Left hindlimb (tissue), 1 donor: ENCODE results near the gene CTNNA2.

Source experiments
- DNase-seq: peaks from one replicate; pipeline ENCODE4 v3.0.0-alpha.2; 2018

Gene CTNNA2

GRCh38 chr2:80527119-80527518 lies 1014.3 kb downstream of the CTNNA2 start:
- DNase-seq: no peak

GRCh38 chr2:80529466-80530165 lies 1016.8 kb downstream of the CTNNA2 start:
- no peak for DNase-seq

GRCh38 chr2:80530442-80531064 lies 1017.7 kb downstream of the CTNNA2 start:
- DNase-seq: no peak

- DNase-seq: no peak
Observed at GRCh38 chr2:80531319-80531718, 1018.5 kb downstream of the CTNNA2 start.

DNA sequence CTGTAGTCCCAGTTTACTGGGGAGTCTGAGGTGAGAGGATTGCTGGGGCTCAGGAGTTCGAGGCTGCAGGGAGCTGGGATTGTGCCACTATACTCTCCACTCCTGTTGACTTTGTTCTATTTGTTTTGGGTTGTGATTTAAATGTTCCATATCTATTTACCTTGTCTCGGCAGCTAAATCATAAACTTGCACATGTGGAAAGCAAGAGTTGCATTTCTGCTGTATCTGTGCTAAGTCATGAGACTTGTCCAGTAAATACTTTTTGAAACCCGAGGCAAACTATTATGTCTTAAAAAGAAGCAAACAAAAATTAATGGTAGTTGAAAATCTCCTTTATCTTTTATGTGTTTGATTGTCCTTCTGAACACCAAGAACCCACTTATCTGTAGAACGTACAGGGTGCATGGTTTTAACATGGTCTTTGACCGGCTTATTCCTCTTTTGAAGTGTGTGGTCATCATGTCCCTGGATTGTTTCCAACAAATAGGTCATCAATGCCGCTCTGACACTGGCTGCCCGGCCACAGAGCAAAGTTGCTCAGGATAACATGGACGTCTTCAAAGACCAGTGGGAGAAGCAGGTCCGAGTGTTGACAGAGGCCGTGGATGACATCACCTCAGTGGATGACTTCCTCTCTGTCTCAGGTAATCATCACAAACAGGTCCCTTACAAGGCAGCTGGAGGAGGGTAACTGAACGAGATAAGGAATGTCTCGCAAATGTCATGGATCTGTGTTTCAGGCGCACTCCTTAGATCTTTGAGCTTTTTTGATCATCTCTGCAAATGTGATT lies 1032.8 kb downstream of the CTNNA2 start:
- no peak for DNase-seq

DNA sequence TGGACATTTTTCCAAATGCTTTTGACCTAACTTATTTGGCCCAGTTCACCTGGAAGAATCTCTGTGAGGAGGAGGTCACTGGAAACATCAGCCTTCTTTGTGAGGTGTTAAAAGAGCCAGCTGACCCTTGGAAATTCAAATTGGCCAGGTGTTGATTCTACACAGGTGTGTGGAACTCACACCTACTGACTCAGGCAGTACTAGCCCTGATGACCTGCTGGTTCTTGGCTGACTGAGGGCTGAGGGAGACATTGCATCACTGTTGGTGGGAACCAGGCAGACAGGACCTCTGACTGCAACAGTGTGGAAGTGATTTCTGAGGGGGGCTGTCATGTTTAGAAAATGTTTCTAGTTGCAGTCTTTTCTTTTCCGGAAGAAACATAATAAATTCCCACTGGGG lies 1033.9 kb downstream of the CTNNA2 start:
- no peak for DNase-seq

DNA sequence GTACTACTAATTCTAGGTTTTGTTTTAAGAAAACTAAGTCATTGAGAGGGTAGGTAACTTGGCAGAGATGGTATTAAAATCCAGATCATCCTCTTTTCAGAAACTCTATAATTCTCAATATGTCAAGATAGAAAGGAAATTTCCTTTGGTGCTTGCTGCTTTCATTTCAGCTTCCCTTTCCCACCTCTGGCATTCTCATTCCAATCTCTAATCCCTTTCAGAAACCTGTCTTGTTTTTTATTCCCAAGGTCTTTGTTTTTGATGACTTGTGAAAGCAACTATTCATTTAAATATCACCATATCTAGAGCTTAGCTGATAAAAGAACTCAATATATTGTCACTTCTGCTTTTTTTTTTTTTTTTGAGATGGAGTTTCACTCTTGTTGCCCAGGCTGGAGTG lies 1034.5 kb downstream of the CTNNA2 start:
- no peak for DNase-seq

DNA sequence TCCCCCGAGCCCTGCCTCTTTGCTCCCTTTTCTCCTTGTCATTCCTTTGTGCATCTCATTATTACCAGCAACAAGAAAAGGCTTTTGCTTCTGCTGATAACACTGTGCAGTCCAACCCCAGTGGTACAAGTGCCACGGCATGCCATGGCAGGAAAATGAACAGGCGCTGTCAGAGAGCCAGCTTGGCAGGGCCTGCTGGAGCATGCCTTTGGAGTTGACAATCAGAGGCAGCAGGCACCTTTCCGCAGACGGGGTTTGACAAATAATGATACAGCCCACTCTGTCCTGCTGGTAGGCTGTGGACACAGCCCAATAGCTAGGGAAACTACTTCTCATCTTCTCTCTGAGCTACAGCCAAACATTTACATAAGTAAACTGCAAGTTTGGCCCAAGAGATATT lies 1035.6 kb downstream of the CTNNA2 start:
- DNase-seq: no peak

DNA sequence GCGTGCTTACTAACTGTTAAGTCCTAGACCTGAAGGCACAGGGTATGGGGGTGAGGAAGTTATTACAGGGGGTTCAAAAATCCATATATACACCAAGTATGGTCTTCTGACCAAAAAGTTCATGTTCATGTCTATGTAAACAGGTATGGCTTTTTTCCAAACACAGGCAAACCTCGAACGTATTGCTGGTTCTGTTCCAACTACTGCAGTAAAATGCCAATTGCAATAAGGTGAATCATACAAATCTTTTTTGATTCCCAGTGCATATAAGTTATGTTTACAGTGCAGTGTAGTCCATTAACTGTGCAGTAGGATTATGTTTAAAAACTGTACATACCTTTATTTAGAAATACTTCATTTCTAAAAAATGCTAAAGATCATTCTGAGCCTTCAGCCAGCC lies 1037.0 kb downstream of the CTNNA2 start:
- DNase-seq: no peak

DNA sequence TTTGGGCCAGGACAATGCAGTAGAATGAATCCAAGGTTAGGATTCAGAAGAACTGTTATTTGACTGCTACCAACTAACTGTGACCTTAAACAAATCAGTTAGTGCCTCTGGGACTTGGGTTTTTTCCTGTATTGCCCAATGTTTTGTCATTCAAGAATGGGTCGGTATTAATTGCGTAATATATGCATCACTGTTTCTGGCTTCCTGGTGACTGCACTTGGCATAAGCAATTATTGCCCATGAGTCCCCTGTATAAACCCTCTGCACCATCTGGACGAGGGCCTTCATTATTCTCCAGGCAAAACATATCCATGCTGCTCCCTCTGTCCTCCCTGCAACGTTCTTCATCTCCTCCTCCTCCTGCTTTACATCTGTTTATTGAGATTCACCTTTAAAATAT lies 1047.5 kb downstream of the CTNNA2 start:
- no peak for DNase-seq

DNA sequence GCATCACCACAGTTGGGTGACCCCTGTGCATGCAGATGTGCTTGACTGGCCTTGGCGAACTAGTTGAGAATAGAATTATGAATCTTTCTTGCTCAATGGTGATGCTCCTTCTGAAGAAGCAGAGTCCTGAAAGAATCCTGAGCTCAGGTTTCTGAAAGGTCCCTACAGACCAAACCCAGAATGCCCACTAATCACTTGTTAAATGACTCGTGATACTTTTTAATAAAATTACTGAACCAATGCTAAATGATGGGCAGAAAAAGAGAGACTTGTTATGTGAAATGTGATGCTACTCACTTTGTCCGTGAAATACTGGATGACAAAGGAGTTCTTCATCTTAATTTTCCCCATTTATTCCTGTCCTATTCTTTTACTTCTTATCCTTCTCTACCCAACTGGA lies 1055.2 kb downstream of the CTNNA2 start:
- DNase-seq: no peak

- no peak for DNase-seq
Observed at GRCh38 chr2:80573167-80573566, 1060.3 kb downstream of the CTNNA2 start.

DNA sequence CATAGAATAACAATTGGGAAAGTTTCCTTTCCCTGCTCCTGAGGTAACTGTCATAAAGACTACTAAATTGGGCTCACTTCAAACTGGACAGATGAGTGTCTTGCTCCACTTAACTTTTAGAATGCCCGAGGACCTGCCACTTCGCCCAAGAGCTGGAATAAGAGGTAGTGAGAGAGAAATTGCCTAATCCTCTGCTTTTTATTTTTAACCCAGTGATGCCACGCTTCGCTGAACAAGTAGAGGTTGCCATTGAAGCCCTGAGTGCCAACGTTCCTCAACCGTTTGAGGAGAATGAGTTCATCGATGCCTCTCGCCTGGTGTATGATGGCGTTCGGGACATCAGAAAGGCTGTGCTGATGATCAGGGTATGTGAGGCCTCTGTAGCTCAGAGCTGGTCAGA lies 1061.1 kb downstream of the CTNNA2 start:
- DNase-seq: no peak

GRCh38 chr2:80579756-80580155 lies 1066.9 kb downstream of the CTNNA2 start:
- DNase-seq: no peak

- no peak for DNase-seq
Observed at GRCh38 chr2:80591233-80591632, 1078.4 kb downstream of the CTNNA2 start.

DNA sequence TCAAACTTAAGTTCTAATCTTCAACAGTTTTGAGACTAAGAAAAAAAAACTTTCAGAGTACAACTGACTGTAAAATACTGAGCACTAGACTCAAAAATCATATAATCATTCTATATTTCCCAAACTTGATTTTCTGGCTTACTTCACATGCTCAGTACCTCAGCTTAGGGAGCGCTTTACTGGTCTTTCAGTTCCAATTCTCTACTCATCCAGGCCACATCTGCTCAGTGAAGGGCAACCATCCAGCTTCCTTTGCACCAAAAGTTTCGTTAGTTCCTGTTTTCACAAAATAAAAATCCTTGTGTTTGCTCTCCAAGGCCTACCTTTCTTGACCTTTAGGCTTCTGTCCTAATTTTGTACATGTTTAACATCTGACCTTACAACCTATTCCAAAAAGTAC lies 1079.3 kb downstream of the CTNNA2 start:
- DNase-seq: no peak

- DNase-seq: no peak
Observed at GRCh38 chr2:80610108-80610507, 1097.3 kb downstream of the CTNNA2 start.

- DNase-seq: peak; percentile 31
Observed at GRCh38 chr2:80621656-80622055, 1108.8 kb downstream of the CTNNA2 start.

GRCh38 chr2:80624062-80624461 lies 1111.2 kb downstream of the CTNNA2 start:
- DNase-seq: no peak

DNA sequence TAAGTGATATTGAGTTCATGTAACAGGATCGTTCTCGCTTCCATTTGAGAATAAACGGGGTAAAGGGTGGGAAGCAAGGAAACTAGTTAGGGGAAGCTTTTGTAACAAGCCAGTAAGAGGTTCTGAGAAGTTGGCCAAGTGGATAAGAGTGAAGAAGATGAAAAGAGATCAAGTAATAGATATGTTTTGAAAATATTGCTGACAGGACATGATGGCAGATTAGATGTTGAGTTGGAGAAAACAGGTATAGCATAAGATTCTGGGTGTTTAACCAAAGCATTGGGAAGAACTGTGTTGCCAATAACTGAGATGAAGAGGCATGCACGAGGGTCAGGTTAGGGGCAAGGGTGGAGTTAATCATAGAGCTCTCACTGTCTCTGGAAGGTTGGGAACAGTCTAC lies 1121.7 kb downstream of the CTNNA2 start:
- DNase-seq: no peak

- no peak for DNase-seq
Observed at GRCh38 chr2:80638783-80639182, 1125.9 kb downstream of the CTNNA2 start.

GRCh38 chr2:80642465-80642864 lies 1129.6 kb downstream of the CTNNA2 start:
- DNase-seq: no peak

- DNase-seq: no peak
Observed at GRCh38 chr2:80643598-80643997, 1130.7 kb downstream of the CTNNA2 start.

DNA sequence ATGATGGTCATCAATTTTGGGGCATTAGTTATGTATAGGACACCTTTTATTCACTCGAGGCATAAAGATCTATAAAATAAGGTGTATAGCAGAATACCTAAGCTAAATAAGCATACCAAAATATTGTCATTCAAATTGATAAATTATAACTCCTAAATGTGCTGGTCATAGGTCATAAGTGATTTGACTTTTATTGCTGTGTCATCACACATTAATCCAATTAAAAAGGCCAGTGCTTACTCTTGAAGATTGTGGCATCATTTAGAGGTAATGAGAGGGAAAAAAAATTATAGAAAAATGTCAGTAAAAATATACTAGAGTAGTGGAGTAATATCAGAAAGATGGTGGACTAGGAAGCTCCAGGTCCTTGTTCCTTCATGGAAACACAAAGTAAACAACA lies 1138.6 kb downstream of the CTNNA2 start:
- DNase-seq: no peak
